Body of pancreas (tissue), 4 donors: ENCODE measurements around the gene TMEM156. TPM values are rescaled to one million over a fixed set of nuclear protein-coding genes. Genes with fewer than 3 reads are reported as not detected.

Experiments
- ATAC-seq: fragments of 150-250 bp; one replicate; pipeline ENCODE4 v1.9.1; 2016
- DNase-seq, 4 donors: peaks; one replicate each; pipeline ENCODE4 v3.0.0-alpha.2; 2019
- H3K27ac ChIP-seq, 4 donors: fragments of 200-600 bp; sonication (generic); 1 replicate in 3 of 4; 2 replicates in 1 of 4; pipeline versions ENCODE4 v1.5.1 to v1.6.1; 2016 to 2019; ENCODE audit warnings: mild to moderate bottlenecking in 1 of 4, mixed read lengths in 1 of 4, moderate library complexity in 1 of 4
- H3K27me3 ChIP-seq, 2 donors: fragments of 200-600 bp; sonication (generic); one replicate each; pipeline ENCODE4 v1.6.0; 2016; ENCODE audit warnings: mild to moderate bottlenecking in 1 of 2
- H3K36me3 ChIP-seq, 2 donors: fragments of 200-600 bp; sonication (generic); replicated peaks in 1 of 2; 2 replicates each; pipeline ENCODE4 v1.5.1; 2016; ENCODE audit warnings: low read depth in 2 of 2; ENCODE audit not compliant: insufficient read depth in 1 of 2
- H3K4me1 ChIP-seq: fragments of 200-600 bp; sonication (generic); one replicate; pipeline ENCODE4 v1.6.0; 2016
- H3K4me3 ChIP-seq, 2 donors: fragments of 200-600 bp; sonication (generic); 1 replicate in 1 of 2; 2 replicates in 1 of 2; pipeline ENCODE4 v1.5.1; 2016 to 2019
- H3K9me3 ChIP-seq, 3 donors: fragments of 200-600 bp; sonication (generic); 1 replicate in 2 of 3; 2 replicates in 1 of 3; pipeline ENCODE4 v1.5.1; 2016
- POLR2A ChIP-seq, 3 donors: fragments of 450-650 bp; IDR thresholded peaks; one replicate each; pipeline ENCODE4 v1.6.1; 2016; ENCODE audit warnings: antibody characterized with exemption in 3 of 3, mild to moderate bottlenecking in 2 of 3
- WGBS, 2 donors: methylation state at CpG; one replicate each; pipeline ENCODE4 v1.1.5; 2017; 5-methylcytosine and 5-hydroxymethylcytosine counted together
- intact Hi-C: fragments of 100-400 bp; cut with DNase I; formaldehyde crosslinking; loops from one replicate; pipeline ENCODE4 v1.15.1; 2023
- total RNA-seq, 2 donors: library from RNA; depleted of rRNA; stranded (reverse); fragments of >200 nt; gene quantifications; one replicate each; pipeline ENCODE4 v1.1.0, GENCODE V29; 2016
- TF ChIP-seq, protein P1 (sequence below), 7 experiments: fragments of 450-650 bp in 4 of 7; fragments of 200-600 bp in 3 of 7; sonication (generic) in 3 of 7; IDR thresholded peaks; one replicate each; pipeline ENCODE4 v1.5.1; 2016 to 2019; ENCODE audit warnings: antibody characterized with exemption in 7 of 7

Gene TMEM156
- total RNA-seq, 2 donors from 2014 or later = 2.9 TPM; not detected in 1

DNA sequence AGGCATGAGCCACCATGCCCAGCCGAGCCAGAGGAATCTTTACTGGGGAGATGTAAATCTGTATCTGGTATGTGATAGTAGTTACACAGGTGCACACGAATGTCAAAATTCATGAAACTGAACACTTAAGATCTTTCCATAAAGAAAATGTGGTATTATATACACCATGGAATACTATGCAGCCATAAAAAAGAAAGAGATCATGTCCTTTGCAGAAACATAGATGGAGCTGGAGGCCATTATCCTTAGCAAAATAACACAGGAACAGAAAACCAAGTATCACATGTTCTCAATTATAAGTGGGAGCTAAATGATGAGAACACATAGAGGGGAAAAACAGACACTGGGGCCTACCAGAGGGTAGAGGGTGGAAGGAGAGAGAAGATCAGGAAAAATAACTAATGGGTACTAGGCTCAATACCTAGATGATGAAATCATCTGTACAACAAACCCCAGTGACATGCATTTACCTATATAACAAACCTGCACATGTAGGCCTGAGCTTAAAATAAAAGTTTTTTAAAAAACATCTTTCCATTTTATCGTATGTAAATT is 7.8 kb downstream of the TMEM156 start:
- Histone ChIP-seq H3K4me1 (no peaks in the 10 kb centered on the region), H3K36me3 (no peaks in the 10 kb centered on the region), H3K4me3 (no peak overlapping the region), H3K9me3 (no peaks in the 10 kb centered on the region), H3K27me3 (no peaks in the 10 kb centered on the region), H3K27ac (no peak overlapping the region)
- DNase-seq = no peak
- TF ChIP-seq POLR2A (IDR thresholded peaks at IDR 0.05) = no peak
- TF ChIP-seq, protein P1, sequence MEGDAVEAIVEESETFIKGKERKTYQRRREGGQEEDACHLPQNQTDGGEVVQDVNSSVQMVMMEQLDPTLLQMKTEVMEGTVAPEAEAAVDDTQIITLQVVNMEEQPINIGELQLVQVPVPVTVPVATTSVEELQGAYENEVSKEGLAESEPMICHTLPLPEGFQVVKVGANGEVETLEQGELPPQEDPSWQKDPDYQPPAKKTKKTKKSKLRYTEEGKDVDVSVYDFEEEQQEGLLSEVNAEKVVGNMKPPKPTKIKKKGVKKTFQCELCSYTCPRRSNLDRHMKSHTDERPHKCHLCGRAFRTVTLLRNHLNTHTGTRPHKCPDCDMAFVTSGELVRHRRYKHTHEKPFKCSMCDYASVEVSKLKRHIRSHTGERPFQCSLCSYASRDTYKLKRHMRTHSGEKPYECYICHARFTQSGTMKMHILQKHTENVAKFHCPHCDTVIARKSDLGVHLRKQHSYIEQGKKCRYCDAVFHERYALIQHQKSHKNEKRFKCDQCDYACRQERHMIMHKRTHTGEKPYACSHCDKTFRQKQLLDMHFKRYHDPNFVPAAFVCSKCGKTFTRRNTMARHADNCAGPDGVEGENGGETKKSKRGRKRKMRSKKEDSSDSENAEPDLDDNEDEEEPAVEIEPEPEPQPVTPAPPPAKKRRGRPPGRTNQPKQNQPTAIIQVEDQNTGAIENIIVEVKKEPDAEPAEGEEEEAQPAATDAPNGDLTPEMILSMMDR (IDR thresholded peaks at IDR 0.05) = no peak
- 84 to 90% methylated on average over 3 of the region's 3 CpGs for WGBS, 2 donors
- ATAC-seq = no peak
- intact Hi-C loops = no loop called here

DNA sequence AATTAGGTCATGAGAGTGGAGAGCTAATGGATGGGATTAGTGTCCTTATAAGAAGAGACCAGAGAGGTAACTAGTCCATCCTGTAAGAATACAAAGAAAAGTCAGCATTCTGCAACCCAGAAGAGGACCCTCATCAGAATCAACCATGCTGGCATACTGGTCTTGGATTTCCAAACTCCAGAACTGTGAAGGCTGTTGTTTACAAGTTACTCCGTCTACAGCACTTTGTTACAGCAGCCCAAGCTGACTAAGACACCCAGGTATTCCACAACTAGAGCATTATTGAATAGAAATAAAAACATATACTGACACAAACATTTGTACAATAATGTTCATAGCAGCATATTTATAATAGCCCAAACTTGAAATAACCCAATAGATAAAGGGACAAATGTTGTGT is 9.2 kb downstream of the TMEM156 start:
- ATAC-seq = no peak
- no peak overlapping the region for H3K4me3 ChIP-seq
- intact Hi-C loops = no loop called here
- no peak for DNase-seq
- H3K9me3 ChIP-seq = no peaks in the 10 kb centered on the region
- H3K27me3 ChIP-seq = no peaks in the 10 kb centered on the region
- 89 to 92% methylated on average over 1 of the region's 1 CpG for WGBS, 2 donors
- no peak overlapping the region for H3K27ac ChIP-seq
- TF ChIP-seq, protein P1 (IDR thresholded peaks at IDR 0.05) = no peak
- no peak for TF ChIP-seq POLR2A (IDR thresholded peaks at IDR 0.05)
- H3K36me3 ChIP-seq = no peaks in the 10 kb centered on the region
- no peaks in the 10 kb centered on the region for H3K4me1 ChIP-seq

DNA sequence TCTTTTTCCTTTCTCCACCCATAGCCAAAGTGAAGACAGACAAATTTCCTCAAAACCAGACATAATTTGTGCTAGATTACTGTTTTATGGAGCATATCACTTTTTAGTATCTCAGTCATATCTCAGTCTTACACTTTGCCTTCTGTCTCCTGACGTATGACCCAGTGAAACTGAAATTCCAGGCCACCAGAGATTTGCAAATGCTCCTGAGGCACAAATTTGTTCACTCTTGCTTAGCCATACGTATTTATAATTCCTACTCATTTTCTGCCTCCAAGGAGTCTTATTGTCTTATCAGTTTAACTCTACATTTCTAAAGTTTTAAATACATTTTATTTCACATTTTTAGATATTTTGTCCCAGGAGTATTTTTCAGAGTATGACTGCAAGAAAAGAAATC is 10.0 kb downstream of the TMEM156 start:
- intact Hi-C loops = no loop called here
- Histone ChIP-seq H3K36me3 (no peaks in the 10 kb centered on the region), H3K4me1 (no peaks in the 10 kb centered on the region), H3K9me3 (no peaks in the 10 kb centered on the region), H3K4me3 (no peak overlapping the region), H3K27me3 (no peaks in the 10 kb centered on the region), H3K27ac (no peak overlapping the region)
- DNase-seq (no peak), ATAC-seq (no peak)
- 67 to 83% methylated on average over 2 of the region's 2 CpGs for WGBS, 2 donors
- TF ChIP-seq, protein P1 (IDR thresholded peaks at IDR 0.05) = no peak
- TF ChIP-seq POLR2A (IDR thresholded peaks at IDR 0.05) = no peak

DNA sequence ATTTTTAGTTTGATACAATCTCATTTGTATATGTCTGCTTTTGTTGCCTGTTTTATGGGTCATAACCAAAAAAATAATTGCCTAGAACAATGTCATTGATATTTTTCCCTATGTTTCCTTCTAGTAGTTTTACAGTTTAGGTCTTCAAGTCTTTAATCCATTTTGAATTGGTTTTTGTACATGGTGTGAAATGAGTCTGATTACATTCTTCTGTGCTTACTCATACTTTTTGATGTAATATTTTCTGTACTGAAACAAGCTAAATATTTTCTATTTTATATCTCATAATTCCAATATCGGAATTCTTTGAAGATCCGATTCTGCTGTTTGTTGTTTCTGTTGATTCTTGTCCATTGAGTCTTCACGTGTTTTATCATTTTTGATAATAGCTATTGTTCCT is 10.6 kb downstream of the TMEM156 start:
- H3K4me1 ChIP-seq = no peaks in the 10 kb centered on the region
- 67 to 85% methylated on average over 3 of the region's 3 CpGs for WGBS, 2 donors
- H3K9me3 ChIP-seq = no peaks in the 10 kb centered on the region
- TF ChIP-seq, protein P1 (IDR thresholded peaks at IDR 0.05) = no peak
- no peak for TF ChIP-seq POLR2A (IDR thresholded peaks at IDR 0.05)
- ATAC-seq = no peak
- H3K27ac ChIP-seq = no peak overlapping the region
- H3K36me3 ChIP-seq = no peaks in the 10 kb centered on the region
- H3K4me3 ChIP-seq = no peak overlapping the region
- DNase-seq = no peak
- no peaks in the 10 kb centered on the region for H3K27me3 ChIP-seq
- intact Hi-C loops = no loop called here

DNA sequence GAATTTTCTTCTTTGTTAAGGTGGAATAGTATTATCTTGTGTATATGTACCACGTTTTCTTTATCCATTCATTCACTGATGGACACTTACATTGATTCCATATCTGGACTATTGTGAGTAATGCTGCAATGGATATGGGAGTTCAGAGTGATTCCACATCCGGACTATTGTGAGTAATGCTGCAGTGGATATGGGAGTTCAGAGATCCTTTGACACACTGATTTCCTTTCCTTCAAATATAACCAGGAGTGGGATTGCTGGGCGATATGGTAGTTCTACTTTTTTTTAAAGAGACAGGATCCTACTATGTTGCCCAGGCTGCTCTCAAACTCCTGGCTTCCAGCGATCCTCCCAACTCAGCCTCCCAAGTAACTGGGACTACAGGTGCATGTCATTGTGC is 12.1 kb downstream of the TMEM156 start:
- H3K27ac ChIP-seq = no peak overlapping the region
- H3K9me3 ChIP-seq = no peaks in the 10 kb centered on the region
- 56 to 82% methylated on average over 4 of the region's 4 CpGs for WGBS, 2 donors

More for the DNA sequence above, 12.1 kb downstream of the TMEM156 start:
- no peak for DNase-seq
- Histone ChIP-seq H3K4me1 (no peaks in the 10 kb centered on the region), H3K27me3 (no peaks in the 10 kb centered on the region), H3K4me3 (no peak overlapping the region), H3K36me3 (no peaks in the 10 kb centered on the region)
- TF ChIP-seq POLR2A (IDR thresholded peaks at IDR 0.05) = no peak
- TF ChIP-seq, protein P1 (IDR thresholded peaks at IDR 0.05) = no peak
- intact Hi-C loops = no loop called here
- ATAC-seq = no peak
